Activated CD4-positive, alpha-beta T cell treated with anti-CD3 and anti-CD28 coated beads for 24 hours (primary cell): Measurements from ENCODE around the gene NEDD4L.

Source experiments
- DNase-seq, 2 donors: peaks; one replicate each; pipeline ENCODE4 v3.0.0-alpha.2; 2020; ENCODE audit warnings: low read depth in 2 of 2

NEDD4L gene

DNA sequence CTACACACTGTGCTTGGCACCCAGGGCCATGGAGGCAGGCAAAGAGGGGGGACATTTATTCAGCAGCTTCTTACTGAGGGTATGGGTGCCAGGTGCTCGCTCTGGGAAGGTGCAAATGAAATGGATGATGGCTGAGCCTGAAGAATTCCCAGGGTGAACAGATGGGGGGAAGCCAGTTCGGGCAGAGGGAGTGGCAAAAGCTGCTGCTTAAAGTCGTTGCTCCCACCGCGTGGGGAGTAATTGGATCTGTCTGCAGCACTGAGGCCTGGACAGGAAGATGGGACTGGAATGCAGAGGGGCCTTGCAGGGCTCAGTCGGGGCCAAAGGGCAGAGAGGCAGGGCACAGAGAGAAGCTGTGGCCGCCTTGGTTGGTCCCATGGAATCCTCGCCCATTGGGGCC, 51.2 kb downstream of the NEDD4L start:
- DNase-seq: no peak

DNA sequence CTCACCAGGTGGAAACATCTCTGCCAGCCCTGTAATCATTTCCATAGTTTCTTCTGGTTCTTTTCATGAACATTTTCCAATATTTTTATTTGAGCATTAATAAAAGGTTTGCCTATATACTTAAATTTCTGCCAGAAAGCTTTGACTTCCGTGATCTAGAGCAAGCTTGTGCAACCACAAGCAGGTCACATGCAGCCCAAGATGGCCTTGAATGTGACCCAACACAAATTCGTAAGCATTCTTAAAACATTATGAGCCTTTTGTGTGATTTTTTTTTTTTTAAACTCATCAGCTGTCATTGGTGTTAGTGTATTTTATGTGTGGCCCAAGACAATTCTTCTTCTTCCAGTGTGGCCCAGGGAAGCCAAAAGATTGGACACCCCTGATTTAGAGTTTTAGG, 51.6 kb downstream of the NEDD4L start:
- no peak for DNase-seq

DNA sequence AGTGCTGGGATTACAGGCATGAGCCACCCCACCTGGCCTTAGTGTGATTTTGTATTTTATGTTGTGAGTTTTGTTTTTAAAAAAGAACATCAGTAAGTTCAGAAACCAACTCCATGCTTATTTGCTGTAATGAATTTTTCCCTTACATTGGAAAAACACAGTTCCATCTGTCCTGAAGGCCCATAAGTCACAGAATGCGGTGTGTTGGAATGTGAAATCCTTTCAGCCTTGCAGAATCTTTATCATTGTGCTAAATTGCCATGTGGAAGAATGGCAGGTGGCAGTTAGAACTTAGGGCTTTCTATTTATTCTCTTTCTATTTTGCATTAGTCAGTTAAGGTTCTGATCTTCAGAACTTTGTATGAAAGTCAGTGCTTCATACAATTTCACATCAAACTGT, 52.6 kb downstream of the NEDD4L start:
- DNase-seq: no peak

DNA sequence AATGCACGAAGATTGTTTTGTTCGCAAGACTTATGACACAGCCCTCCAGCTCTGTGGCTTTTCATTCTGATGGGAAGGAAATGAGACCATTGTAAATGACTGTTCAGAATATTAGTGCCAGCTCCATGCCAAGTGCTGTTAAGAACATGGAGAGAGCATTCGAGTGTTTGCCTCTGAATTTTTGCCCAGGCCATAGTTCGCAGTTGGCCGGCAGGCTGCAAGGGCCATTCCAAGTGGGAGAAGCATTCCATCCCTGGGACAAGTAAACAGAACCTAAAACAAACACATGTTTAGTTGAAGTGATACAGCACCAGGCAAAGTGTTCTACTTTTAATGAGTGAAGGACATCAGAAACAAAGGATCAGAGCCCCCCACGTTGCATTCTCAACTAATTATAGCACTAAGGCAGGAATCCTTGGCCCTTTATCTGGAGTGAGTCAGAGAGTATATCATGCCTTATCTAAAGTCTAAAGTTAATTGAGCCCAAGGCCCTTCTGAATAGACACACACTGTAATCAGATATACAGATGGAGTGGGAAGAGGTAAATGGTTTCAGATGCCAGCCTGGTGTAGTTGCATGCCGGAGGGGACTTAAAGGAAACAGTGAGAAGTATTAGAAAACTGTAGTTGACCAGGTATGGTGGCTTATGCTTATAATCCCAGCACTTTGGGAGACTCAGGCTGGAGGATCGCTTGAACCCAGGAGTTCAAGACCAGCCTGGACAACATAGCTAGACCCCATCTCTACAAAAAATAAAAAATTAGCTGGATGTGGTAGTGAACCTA, 53.3 kb downstream of the NEDD4L start:
- no peak for DNase-seq

DNA sequence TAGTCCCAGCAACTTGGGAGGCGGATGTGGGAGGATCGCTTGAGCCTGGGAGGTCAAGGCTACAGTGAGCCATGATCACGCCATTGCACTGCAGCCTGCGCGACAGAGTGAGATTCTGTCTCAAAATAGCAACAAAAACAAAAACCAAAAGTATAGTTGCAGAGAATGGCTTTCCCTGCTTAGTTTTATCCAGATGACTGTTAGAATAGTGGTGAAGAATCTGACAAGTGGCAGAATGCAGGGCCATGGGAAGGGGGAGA, 53.8 kb downstream of the NEDD4L start:
- DNase-seq: no peak

DNA sequence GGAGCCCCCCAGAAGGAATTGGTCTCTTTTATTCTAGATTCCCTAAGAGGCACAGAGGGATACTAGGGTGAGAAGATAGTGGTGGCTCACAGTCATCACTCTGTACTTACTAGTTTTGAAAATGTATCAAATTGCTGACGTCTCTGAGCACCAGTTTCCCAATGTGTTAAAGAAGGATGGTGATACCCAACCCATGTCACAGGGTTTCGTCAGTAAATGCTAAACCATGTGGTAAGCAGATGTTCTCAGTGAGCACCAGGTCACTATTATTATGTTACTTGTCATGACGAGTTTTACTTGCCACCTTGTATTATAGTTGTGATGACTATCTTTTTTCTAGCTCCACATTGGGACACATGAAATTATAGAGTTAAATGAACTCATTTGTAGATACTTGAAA, 54.7 kb downstream of the NEDD4L start:
- no peak for DNase-seq

DNA sequence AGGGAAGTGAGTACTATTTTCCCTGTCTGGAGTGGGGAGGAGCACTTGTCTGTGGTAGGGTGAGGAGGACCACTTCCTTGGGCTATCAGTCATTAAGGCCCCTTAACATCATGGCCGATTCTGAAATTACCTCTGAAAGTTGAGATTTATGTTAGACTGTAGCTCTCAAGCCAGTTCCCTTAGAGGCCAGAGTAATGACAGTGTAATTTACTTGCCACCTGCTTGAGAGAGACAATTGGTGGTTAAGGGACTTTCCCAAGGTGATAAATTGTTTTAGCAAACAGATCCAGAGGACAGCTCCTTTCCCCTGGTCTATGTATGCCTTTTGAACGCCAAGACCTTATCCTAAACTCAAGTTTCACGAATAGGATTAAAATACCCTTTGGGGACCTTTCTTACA, 56.1 kb downstream of the NEDD4L start:
- DNase-seq: no peak

DNA sequence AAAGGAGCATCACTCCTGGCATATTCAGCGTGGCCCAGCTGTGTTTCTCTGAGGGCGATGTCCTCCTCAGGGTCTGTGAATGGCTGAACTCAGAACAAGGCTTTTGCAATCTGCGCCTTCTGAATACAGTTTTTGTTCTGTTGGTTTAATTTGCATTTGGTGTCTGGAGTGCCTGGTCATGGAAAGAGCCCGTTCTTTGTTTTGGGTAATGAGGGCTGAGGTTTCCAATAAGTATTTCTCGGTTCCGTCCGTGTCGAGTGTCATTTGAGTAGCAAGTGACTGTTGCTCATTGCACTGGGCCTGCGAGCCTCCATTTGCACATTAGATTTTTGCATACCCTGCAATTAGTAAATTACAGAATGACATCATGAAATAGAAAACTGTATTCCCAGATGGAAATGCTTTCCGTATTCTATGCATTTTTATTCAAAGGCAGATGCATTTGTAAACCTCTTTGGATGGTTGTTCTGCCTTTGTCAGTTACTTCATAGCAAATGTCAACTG, 57.3 kb downstream of the NEDD4L start:
- DNase-seq: no peak

DNA sequence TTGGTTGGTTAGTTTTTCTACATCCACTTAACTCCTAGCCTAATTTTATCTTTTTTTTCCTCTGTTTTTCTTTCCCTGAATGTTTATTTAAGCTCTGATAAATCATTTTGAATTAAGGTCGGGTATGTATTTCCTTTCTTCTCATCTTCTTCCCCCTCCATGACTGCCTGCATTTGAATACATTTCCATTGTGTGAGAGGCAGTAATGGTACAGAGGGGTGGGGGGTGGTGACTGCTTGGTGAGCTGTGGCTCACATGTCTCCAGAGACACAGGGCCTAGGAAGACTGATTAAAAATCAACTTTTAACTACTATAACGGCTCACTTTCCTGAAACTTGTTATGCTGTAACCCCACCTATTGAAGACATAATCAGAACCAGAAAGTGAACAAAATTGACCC, 58.0 kb downstream of the NEDD4L start:
- no peak for DNase-seq

DNA sequence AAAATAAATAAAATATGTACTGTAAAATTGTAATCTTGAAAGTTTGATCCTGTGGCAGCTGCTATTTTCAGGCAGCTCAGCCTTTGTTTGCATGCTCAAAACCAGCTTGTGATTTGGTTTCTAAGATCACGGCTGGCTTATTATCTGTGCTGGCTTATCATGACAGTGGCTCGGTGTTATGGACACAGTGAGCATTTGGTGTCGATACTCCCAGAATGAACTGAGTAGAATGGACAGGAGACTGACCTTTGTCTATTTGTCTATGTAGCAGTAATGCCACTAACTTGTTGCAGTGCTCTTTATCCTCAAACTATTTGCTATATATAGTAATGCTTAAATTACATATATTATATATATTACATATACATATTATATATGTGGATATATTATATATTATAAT, 58.8 kb downstream of the NEDD4L start:
- no peak for DNase-seq

DNA sequence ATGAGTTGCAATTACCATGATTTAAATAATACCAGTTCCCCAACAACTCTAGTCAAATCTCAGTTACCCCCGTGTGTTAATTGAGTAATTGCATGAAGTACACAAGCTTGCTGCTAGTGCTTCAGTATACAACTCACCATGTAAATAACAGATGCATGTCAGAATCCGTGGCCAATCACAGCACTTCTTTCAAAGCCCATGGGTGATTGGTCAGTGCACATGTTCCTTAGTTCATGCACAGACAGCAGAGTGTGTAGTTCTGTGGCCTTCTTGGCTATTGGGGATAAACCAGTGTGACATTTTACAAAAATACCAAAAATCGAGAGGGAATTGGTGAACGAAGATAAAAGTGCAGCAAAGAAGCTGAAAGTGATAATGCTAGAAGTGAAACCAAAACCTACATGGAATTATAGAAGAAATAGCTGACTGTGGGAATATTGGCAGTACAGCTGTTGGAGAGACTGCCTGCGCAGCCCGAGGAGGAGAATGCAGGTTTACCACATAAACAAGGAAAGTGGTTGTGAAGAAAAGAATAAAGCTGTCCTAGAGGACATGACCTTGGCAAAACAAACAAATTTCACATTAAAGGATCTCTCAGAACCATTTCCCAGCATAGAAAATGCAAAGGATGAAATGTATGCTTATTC, 59.4 kb downstream of the NEDD4L start:
- DNase-seq: no peak

DNA sequence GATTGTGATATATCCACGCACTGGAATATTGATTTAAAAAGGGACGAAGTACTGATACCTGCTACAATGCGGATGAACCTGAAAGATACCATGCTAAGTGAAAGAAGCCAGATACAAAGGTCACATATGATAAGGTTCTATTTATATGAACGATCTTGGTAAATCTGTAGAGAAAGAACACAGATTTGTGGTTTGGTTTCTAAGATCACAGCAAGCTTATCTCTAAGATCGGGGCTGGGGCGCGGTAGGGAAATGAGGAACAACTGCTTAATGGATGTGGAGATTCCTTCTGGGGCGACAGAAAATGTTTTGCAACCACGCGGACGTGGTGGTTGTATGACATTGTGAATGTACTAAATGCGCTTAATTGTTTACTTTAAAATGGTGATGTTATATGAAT, 60.1 kb downstream of the NEDD4L start:
- DNase-seq: no peak

DNA sequence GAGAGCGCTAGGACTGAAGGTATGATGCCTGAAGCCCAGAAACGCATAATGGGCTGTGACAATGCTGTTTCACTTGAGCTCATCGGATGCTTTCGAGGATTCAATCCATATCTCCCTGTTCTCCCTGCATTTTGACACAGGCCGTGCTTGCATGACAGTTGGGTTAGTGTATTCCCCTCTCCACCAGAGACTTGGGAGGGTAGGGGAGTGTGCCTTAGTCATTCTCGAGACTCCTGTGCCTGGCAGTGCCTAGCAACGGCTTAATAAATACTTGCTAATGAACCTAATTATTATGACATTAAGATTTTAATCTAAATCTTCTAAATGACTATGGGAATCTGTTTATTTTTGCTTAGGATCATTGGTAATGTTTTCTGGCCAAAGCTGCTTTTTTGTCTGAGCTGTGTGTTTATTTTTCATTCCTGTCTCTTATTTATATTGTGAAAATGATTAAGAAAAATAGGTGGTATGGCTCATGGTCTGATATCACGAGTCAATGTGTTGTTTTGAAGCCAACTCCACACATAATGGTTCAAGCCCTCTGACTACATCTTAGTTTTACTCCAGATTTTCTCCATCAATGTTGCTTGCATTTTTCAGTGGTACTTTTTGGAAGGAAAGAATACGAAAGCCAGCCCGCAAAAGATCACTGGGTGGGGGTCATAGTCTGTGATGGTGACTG, 61.3 kb downstream of the NEDD4L start:
- no peak for DNase-seq

DNA sequence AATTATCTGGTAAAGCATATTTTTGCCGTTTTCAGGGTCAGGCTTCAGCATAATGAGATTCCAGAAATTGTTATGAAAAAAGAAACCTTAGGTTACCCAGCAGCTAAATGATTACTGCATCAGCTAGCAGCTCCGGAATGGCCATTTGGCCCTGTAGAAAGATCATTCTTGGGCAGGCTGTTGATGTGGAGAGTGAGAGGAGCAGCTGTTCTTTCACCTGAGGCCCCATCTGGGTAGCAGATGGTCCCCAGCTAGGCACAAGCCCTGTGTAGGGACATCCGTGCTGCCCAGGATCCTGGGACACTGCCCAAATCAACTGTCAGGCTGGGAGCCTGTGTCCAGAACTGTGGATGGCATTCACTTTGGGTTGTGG, 61.8 kb downstream of the NEDD4L start:
- DNase-seq: no peak

DNA sequence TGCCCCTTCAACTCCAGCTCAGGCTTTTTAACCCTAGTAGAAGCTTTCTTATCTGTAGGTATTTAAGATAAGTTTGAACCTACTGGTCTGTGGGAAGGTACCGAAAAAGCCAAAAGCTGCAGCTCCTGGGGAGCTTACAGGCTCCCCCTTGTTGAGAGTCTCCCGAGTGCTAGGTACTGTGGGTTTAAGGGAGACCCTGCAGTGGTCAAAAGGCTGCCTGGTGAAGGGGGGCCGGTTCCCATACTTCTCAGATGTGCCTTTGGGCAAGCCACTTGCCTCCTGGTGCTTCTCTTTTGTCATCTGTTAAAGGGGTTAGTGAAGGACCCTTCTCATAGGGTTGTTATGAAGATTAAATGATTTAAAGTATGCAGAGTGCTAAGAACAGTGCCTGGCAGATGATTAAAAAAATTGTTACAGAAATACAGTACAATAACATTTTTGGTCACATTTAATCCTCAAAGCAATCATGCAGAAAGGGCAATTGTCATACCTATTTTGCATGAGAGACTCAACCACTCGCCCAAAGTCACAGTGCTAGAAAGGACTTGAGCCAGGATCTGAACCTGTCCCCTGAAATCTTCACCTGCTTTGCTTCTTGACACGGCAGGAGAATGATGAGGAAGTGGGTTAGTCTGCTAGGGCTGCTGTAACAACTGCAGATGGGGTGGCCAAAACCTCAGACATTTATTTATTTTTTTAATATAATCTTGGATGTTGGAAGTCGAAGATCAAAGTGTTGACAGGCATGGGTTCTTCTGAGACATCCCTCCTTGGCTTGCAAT, 62.5 kb downstream of the NEDD4L start:
- no peak for DNase-seq

DNA sequence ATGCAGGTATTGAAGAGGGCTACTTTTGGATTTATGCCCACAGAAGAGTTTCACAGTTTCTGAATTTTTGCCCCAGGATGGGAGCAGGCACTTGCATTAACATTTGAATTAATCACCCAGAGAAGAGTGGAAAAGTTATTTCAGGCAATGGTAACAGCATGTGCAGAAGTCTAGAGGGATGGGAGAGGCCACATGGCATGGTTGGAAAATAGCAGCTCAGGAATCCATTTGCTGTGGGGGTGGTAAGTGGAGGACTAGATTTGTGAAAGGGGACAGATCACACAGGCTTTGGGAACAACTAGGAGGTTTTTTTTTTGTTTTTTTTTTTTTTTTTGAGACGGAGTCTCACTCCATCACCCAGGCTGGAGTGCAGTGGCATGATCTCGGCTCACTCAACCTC, 65.2 kb downstream of the NEDD4L start:
- no peak for DNase-seq

DNA sequence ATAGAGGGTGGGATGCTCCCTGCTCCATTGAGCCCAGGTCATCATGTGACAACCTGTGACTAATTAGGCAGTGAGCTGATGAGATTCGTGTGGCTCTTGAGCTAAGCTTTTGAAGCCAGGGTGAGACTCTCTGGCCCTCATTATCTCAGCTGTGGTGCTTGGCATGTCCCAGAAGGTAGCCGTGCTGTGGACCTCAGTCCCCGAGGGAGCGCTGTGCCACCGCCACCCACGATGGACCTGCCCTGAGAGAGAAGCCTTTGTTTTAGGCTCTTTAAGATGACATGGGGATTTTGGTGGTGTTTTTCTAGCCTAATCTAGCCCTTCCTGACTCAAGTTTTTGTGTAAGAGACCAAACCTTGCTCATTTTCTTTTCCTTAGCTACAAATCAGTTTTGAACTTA, 66.4 kb downstream of the NEDD4L start:
- no peak for DNase-seq

DNA sequence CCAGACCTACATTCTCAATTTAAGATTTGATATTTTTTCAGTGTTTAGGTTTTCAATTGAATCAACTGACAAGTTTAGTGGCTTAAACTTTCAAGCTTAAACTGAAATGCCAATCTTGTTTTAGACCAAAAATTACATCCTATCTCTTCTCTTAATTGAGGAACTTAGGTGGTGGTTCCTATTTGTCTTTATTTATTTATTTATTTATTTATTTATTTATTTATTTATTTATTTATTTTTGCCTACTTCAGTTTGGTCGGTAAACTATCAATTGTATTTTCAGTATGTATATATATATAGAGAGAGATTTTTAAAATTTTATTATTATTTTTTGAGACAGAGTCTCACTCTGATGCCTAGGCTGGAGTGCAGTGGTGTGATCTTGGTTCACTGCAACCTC, 68.1 kb downstream of the NEDD4L start:
- no peak for DNase-seq

DNA sequence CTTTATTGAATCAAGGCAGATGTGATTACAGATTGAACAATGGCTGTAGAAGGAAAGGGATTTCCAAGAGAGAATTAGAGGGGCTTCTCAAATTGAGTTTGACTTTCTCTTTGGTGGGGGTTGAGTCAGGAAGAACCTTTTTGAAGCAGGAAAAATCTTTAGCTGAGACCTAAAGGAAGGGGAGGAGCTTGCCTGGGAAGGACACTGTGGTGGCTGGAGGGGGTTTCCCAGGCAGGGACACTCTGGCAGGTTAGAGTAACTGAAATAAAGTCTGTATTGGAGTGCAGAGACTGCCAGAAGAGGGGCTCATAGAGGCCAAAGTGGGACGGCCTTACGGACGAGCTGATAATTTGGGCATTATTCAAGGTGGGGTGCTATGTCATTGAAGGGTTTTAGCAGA, 69.3 kb downstream of the NEDD4L start:
- no peak for DNase-seq

DNA sequence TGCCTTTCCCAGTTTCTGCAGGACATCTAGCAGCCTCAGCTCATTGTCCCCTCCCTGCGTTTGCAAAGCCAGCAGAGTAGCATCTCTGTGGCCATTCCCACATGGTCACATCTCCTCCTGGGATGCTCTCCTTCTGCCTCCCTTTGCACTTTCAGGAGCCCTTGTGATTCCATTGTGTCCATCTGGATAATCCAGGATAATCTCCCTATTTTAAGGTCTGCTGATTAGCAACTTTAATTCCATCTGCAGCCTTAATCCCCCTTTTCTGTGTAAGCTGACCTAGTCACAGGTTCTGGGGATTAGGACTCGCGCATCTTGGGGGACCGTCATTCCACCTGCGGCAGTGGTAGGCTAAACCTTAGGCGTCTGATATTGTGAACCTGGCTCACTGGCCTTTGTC, 70.7 kb downstream of the NEDD4L start:
- no peak for DNase-seq

DNA sequence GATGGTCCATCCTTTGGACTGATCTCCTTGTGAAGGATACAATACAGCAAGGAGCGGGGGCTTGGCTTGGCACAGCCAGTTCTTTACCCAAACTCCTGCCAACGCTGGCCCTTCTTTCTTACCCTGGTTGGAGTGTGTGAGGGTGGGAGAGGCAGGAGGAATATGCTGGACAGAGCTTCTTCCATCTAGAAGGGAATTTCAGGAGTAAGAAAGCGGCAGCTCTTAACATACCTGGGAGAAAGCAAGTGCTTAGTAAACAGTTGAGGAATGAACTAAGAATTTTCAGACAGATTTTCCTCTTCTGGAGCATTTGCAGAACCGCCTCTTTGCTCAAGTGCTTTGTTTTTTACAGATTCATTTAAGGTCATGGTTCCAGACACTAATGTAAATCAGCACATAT, 72.8 kb downstream of the NEDD4L start:
- DNase-seq: no peak

DNA sequence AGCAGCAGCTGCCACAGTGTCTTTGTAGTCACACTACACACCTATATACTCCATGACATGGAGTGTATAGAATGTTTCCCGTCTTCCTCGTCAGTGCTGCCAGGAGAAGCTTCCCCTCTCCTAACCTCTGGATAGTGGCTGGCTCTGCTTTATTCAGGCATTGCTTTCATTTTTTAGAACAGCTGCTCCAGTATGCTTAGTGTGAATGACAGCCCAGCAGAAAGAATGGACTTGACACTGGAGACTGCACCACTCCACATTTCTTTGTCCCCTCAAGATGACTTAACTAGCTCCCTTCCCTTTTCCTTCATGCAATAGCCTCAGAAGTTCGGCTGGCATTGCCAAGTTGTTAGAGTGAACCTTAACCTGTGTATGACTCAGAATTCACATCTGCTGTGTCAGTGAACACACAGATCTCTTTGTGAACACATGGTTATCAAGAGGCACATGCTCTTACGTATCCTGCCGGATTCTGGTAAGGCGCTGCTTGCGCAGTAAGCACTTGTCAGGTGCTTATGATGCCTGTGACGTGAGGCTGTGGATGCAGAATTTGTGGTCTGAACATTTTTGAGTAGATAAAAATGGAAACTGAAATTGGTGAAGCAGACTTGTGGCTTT, 73.9 kb downstream of the NEDD4L start:
- DNase-seq: no peak
